Frontal cortex (tissue), 4 donors: Measurements from ENCODE around the gene TMEM53. TPM values are rescaled to one million over a fixed set of nuclear protein-coding genes. Genes with fewer than 3 reads are reported as not detected.

Experiments
- DNase-seq, 2 donors: peaks; one replicate each; pipeline ENCODE4 v3.0.0; 2012; ENCODE audit warnings: low spot score in 2 of 2
- FAIRE-seq: peaks from 2 replicates; lab custom pipeline; 2012; peaks lifted over from hg19 to GRCh38; lab: Jason Lieb, UNC
- total RNA-seq: library from RNA; depleted of rRNA; stranded (reverse); fragments of >200 nt; gene quantifications from one replicate; pipeline ENCODE4 v1.2.3, GENCODE V29; 2014
- donor health status: control.
- donor health status: control.
- donor health status: control.

The TMEM53 gene
- 4.9 TPM for total RNA-seq

DNA sequence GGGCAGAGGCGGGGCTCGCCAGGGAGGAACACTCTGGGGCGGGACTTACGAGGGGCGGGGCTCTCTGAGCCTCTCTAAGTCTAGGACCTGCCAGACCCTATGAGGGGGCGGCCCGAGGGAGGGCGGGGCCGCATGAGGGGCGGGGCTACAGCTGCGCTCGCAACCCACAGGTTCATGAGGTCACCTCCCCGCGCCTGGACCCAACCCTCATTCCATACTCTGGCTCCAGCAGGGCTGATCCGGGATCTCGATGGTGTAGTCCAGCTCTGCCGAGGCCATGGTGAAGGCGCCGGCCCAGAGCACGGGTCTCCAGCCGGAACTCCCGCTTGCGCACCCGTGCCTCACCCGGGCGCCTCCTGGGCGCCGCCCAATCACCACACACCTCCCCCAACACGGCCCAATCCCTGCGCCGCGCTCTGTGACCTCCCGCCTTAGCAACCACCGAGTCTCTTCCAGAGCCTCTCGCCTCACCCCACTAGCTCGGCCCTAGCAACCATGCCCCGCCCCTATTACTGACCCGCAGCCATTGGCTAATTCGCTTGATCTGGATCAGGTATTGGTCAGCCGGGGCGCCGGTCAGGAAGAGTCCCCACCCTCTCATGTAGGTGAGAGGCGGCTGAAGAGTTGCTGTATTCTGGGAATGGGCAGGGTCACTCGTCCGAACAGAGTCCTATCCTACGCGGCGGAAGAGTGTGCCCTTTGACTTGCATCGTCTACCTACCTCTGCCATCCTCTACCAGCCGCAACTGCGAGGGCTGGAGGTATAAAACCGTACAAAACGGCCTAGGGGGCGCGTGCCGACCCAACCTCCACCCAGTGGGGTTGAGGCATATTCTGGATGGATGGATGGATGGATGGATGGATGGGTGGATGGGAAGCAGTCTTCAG is at the start of gene TMEM53, which contains the start of gene ARMH1:
TMEM53 (minus strand) TSS at position 369 of the 888 bp plus-strand sequence; CDS start at position 279, 90 bp downstream.
ARMH1 (plus strand) TSS at position 602 of the 888 bp plus-strand sequence. CDS start 14,984 bp downstream, outside the sequence.
- DNase-seq (peak; percentile 84 to 88), FAIRE-seq (peak; percentile 69)

DNA sequence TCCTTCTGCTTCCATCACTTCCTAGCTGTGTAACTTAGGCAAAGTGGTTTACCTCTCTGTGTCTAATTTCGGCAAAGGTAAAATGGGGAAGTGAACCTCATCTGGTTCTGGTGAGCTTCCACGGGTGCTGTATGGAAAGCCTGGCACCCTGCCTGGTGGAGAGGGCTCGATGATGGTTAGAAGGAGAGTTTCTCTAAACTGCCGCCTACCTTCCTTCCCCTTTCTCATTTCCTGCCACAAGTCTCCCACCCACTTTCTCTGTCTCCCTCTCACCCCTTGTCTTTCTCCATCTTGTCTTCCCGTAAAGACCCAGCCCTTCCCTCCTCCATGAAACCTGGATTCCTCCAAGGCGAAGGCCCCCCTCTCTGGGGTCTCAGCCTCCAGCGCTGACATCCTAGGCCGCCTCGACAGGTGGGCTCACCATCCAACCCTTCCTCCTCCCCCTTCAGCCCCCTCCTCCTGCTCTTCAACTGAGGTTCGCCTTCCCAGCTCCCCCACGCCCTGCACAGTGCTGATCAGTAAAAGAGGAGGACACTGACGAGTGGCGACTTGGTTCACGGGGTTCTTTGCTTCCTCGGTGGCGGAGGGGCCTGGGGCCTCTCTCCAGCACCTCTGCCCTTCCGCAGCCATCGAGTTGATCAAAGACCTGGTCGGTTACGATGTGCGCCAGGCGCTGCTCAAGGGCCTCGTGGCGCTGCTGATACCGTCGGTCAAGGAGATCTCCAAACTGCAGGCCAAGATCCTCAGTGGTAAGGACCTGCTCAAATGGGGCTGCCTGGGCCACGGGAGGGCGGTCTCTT is 49.4 kb upstream of the TMEM53 start:
- DNase-seq = no peak

DNA sequence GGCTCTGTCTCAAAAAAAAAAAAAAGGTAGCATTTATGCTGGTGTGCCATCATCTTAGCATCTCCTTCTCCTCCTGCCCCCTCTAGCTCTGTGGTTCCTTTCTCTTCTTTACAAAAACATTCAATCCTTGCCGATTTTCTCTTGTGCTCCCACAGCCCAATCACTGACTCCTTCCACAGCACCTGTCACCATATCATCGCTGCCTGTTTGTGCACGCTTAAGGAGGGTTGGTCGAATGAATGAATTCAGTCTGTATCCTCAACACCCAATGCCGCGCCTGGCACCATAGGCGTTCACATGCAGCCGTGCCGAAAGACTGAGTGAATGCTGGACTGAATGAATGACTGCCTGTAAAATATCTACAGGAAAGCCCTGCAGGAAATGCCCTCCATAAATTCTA is 48.8 kb upstream of the TMEM53 start:
- DNase-seq (no peak), FAIRE-seq (no peak)

More for the DNA sequence above, 49.4 kb upstream of the TMEM53 start:
- FAIRE-seq = no peak

DNA sequence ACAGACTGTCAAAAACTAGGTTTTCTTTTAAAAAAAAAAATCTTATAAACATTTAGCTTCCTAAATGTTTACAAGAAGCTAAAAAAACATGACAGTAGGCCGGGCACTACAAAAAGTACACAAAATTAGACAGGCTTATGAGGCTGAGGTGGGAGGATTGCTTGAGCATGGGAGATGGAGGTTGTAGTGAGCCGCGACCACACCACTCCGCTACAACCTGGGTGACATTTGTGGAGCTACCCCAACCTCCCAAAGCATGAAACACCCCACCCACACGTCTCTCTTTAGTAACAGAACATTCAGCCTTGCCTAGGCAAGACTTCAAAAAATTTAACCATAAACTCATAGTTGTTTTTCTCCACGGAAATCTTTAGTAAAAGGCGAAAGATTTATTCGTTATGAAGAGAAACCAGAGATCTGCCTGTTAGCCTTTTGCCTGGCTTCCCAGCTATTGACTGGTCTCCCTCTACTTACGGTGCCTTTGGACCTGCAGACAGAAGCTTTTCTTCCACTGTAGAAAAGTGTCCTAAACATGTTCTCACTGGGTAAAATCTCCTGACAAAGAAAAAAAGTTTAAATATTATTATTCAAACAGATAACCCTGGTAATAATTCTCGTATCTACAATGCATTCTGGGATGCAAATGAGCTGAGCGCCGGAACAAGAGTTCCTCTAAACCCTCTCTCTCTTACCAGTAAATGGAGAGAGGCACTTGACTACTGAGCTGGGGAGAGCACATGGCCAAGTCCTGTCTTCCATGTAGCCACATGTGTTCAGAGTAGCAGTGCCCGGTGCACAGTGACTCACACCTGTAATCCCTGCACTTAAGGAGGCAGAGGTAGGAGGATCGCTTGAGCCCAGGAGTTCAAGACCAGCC is 47.4 kb upstream of the TMEM53 start:
- no peak for FAIRE-seq
- DNase-seq = peak; percentile 40 to 55

DNA sequence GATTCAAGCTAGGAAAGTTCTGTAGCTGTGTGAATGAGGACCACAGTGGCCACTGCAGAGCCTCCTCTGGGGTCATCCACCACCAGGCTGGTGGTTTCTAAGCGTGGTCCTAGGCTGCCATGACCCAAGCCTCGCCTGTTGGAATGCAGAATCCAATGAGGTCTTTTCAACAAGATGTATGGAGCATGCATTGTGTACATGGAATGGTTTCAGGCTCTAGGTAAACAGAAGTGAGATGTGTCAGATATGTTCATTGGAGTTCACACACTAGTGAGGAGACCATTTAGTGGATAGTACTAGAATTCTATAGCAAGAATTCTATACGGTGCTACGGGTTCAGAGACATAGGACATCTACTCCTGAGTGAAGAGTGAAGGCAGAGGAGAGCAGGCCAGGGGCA is 46.0 kb upstream of the TMEM53 start:
- DNase-seq (no peak), FAIRE-seq (no peak)

DNA sequence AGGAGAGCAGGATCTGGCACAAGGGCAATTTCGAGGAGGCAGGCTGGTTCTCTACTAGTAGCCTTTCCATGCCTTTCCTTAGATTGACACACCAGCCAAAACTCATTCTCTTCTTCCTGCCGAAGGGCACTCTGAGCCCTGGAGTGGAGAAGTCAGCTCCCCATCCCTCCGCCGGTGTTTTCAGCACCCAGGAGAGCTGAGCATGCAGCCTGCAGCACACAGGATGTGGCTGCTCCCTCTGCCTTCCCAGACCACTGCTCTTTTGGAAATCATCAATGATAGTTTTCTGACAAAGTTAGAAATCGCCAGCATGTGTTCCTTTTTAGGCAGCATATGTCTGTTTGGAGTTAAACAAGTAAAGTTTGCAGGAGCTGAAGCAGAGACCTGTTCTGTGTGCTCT is 45.0 kb upstream of the TMEM53 start:
- DNase-seq (no peak), FAIRE-seq (no peak)

DNA sequence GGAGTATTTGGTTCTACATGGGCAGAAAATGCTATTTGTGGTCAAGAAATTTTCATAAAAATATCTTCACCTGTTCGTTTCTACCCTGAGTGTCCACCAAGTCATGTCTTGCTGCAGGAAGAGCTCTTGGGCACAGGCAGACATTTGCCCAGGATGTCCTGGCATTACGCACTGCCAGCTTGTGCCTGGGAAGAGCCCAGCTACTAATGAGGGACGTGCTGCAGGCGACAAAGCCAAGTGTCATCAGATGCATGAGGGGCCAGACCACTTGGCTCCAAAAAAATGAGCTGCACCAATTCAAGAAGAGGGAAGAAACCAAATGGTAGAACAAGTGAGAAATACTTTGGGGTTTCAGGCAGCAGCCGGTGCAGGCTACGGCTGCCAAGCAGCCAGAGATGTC is 43.8 kb upstream of the TMEM53 start:
- FAIRE-seq (no peak), DNase-seq (no peak)

DNA sequence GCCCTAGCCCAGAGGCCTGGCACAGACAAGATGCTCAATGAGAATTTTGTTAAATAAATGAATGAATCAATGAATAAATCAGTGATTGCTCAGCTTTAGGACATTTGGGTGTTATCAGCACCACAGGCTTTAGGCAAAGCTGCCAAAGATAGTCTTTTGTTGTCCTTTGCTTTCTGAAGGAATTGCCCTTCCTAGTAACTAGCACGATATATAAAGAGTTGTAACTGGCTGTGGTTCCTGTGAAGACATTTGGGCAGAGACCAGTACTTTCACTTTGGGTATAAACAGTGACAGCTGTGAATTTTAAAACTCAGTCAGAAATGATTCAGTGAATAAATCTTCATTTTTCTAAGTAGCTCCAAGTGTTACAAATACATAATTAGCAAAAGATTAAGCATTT is 43.4 kb upstream of the TMEM53 start:
- DNase-seq = no peak

DNA sequence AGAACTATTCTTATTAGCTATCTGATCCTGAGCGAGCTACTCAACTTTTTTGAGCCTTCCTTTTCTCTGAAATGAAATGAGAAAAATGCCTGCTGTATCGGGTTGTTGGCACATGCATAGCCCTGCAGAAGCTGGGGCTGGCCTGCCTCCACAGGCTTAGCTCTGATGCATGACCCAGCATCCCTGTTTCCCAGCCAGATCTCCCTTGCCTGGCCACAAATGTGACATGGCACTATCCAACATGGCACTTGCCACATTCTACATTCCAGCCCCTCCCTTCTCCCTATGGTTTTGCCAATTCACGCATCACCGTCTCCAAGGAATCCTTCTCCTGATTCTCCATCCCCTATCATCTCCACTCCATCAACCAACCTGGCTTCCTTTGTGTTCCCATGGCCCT is 42.9 kb upstream of the TMEM53 start:
- no peak for DNase-seq
- no peak for FAIRE-seq

More for the DNA sequence above, 43.4 kb upstream of the TMEM53 start:
- FAIRE-seq = no peak

DNA sequence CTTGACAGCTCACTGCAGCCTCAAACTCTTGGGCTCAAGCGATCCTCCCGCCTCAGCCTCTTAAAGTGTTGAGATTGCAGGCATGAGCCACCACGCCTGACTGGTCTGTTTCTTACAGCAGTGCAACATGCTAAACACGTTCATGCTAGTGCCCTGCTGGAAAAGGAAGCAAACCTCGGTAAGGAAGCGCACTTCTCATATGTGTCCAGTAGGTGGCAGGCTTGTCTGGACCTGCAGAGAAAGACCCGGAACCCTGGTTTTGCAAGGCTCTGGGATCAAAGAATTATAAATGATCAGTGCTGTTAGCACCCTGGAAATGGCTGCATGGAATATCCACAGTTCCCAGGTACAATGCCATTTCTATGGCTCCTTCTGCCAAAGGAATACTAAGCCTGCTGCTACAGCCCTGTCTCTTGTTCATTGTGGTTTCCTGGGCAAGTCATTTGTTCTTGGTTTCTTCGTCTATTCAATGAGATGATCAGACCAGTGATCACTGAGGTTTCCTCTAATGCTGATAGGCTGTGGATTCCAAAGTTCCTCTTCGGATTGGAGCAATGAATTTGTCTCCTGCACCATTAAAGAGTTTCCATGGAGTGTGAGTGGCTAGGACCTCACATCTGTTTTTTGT is 40.8 kb upstream of the TMEM53 start:
- no peak for FAIRE-seq
- peak in 1 of 2 donors; percentile 83 for DNase-seq

DNA sequence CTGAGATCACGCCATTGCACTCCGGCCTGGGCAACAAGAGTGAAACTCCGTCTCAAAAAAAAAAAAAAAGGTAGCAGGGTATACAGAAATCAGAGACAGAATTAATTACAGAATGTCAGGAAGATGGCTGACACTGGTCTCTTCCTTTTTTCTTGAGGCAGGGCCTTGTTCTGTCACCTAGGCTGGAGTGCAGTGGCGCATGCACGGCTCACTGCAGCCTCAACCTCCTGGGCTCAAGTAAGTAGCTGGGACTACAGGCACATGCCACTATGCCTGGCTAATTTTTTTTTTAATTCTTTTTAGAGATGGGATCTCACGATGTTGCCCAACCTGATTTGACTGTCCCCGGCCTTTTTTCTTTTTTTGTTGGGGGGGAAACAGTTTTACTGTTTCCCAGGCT is 40.3 kb upstream of the TMEM53 start:
- FAIRE-seq = no peak
- DNase-seq = no peak

DNA sequence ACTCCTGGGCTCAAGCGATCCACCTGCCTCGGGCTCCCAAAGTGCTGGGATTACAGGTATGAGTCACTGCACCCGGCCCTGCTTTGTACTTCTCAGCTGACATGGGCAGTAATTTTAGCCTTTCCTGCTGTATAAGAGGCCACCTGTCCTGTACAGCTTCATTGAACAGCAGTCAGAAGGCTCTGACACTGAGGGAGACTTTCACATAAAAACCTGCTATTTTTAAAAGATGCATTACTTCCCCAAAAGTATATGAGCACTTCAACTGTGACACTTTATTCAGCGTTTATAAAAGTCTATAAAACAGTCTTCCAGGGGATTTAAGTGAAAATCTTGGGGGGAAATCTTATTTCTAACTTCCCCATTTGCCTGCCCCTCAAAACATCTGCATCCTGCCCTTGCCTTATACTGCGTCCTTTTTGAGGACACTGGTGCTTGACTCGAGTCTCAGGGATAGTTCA is 39.1 kb upstream of the TMEM53 start:
- DNase-seq = no peak
- no peak for FAIRE-seq

DNA sequence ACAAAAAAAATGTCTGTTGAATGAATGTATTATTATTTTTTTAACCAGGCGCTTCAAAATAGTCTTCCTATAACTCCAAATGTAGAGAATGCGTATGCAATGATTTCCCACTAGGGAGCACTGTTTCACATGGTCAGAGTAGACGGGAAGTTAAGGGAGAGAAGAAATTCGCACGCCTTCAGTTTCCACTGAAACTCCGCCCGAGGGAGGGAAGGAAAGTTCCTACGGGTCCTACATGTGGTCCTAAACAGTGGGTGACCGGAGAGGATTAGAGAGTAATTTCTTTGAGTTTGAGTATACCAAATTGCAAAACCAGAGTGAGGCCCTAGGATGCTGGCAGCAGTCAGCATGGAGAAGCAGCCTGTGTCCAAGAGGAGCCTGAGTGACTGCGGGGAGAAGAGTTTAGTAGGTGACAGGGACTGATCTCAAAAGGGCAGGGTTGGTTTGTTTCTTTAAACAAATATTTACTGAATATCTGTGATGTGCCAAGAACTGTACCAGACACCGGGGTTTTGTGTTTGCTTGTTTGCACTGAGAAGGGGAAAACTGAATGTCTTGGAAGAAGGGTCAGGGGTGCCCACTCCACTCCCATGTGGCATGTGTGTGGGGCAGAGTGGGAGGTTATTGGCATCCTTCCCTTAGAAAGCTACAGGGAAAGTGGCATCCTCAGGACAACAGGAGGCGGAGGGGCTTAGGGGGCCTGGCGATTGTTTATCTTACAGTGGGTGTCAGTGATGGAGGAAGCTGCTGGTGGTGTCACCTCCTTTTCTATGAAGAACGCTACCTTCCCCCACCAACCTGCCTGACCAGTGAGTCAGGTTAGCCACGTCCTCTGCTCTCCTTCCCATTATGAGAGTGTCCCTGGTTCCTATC is 33.9 kb upstream of the TMEM53 start:
- peak in 1 of 2 donors; percentile 55 for DNase-seq
- FAIRE-seq = no peak

DNA sequence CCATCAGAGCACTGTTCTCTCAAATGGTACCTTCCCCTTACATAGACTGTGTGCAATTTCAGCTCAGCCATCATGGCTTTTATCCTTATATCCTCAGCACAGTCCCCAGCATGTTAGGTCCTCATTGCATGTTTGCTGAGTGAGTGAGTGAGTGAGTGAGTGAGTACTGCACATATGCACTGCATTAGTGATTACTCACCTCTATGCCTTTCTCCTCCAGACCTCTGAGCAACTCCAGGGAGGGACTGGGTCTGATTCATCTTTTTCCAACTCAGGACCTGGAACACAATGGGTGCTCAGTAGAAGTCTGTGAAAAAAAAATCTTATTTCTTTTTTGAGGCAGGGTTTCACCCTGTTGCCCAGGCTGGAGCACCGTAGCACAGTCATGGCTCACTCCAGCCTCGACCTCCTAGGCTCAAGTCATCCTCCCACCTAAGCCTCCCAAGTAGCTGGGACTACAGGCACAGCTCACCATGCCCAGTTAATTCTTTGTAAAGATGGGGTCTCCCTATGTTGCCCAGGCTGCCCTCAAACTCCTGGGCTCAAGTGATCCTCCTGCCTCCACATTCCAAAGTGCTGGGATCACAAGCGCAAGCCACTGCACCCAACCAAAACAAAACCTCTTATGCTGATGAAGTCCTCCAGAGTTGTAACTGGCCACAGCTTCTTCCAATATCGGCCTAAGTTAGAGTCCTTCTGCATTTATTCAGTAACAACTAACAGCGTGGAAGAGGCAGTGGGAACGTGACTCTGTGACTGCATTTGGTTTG is 33.0 kb upstream of the TMEM53 start:
- DNase-seq (no peak), FAIRE-seq (no peak)

DNA sequence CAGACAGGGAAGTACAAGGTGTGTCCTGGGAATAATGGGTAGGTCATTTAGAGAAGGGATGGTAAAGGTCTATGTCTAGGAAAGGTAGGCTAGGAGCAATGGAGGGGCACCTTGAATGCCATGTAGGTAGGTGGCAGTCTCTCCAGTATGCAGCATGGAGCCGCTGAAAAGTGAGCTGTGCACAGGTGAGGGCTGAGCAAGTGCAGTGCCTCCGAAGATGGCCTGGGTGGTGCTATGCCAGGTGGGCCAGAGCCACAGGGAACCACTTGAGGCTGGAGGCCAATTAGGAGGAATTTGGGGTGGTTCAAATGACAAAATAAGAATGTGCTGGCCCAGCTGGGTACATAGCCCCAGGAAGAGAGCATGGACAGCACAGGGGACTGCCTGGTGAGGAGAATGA is 31.7 kb upstream of the TMEM53 start:
- DNase-seq (no peak), FAIRE-seq (no peak)

DNA sequence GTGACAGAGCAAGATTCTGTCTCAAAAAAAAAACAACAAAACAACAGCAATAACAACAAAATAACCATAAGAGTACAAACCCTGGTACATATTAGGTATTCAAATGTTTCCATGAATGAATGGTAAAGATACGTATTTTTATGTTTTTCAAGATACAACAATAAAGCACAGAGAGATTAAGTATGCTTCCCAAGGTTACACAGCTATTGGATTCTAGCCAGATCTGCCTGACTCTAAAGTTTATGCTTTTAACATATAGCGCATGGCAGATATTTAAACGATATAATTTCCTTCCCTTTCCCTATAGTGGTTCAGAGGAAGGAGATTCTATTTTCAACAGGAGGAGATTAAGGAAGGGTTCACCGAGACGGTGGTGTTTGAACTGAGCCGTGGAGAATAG is 31.2 kb upstream of the TMEM53 start:
- FAIRE-seq (no peak), DNase-seq (no peak)

DNA sequence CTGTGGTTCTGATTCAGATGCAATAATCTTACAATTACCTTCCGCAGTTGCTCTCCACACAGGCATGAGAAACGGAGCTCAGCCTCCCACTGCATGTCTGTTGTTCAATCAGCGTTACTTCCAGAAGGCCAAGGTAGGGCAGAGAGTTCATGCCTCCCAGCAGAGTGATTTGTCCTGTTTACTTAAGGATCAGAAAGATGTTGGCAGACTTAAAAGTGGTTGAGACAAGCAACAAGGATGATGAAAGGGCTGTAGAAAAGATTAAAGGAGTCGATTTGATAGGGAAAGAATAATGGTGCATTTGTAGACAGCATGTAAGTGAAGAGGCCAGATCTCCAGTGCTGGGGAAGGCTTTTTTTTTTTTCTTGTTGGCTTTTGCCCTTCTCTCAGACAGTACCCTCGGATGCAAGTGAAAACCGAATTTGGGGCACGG is 26.9 kb upstream of the TMEM53 start:
- DNase-seq = no peak
- no peak for FAIRE-seq

DNA sequence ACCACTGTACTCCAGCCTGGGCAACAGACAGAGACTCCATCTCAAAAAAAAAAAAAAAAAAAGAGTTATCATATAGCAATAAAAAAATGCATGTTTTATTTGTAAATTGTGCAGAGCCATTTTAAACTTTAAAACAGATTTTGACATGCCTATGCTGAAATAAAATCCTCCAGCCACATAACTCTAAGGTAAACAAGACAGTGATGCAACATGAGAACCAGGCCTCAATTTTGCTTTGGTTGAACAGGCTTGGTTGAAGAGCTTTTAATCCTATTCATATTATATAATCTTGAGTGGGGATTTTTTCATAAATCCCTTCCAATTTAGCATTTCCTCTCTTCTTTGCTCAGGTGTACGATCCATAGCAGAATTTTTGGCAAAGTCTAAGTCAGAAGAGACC is 26.3 kb upstream of the TMEM53 start:
- FAIRE-seq = no peak
- DNase-seq = no peak
